Mesodermal cell (in vitro differentiated cells): ENCODE measurements around the gene NDUFAF4. TPM values are rescaled to one million over a fixed set of nuclear protein-coding genes. Genes with fewer than 3 reads are reported as not detected.
A peak's percentile ranks its signal among the peaks of the same experiment; 100 is the strongest.

Experiments
- H3K27ac ChIP-seq: 2 replicates; pipeline ENCODE4 v1.7.0; 2013; ENCODE audit warnings: mild to moderate bottlenecking, low read depth, low read length, moderate library complexity; ENCODE audit not compliant: severe bottlenecking
- H3K36me3 ChIP-seq: 2 replicates; pipeline ENCODE4 v1.7.1; 2013; ENCODE audit warnings: mild to moderate bottlenecking, low read length, moderate library complexity; ENCODE audit not compliant: control insufficient read depth, insufficient read depth
- H3K4me1 ChIP-seq: one replicate; pipeline ENCODE4 v1.7.1; 2013; ENCODE audit warnings: mild to moderate bottlenecking, low read length; ENCODE audit not compliant: insufficient read depth, control insufficient read depth, poor library complexity, severe bottlenecking
- H3K4me3 ChIP-seq: 2 replicates; pipeline ENCODE4 v1.7.0; 2013; ENCODE audit warnings: low read length, control low read depth, mild to moderate bottlenecking; ENCODE audit not compliant: insufficient read depth, poor library complexity, severe bottlenecking; ENCODE audit errors: extremely low read depth
- H3K9me3 ChIP-seq: 2 replicates; pipeline ENCODE4 v1.7.1; 2013; ENCODE audit warnings: mild to moderate bottlenecking, low read length, moderate library complexity; ENCODE audit not compliant: control insufficient read depth
- WGBS, 2 experiments: methylation state at CpG; one replicate each; pipeline ENCODE4 v1.1.5; 2013; ENCODE audit warnings: missing lambda C conversion rate in 2 of 2; ENCODE audit not compliant: insufficient coverage in 2 of 2; 5-methylcytosine and 5-hydroxymethylcytosine counted together
- polyA plus RNA-seq, 2 experiments: library from polyadenylated mRNA; stranded (reverse); fragments of 50-300 nt; gene quantifications; one replicate each; pipeline ENCODE4 v1.2.3, GENCODE V29; 2013

NDUFAF4 gene
- 53.8 TPM for polyA plus RNA-seq (2013, experiment 1 of 2)
- polyA plus RNA-seq (2013, experiment 2 of 2): 61.7 TPM

DNA sequence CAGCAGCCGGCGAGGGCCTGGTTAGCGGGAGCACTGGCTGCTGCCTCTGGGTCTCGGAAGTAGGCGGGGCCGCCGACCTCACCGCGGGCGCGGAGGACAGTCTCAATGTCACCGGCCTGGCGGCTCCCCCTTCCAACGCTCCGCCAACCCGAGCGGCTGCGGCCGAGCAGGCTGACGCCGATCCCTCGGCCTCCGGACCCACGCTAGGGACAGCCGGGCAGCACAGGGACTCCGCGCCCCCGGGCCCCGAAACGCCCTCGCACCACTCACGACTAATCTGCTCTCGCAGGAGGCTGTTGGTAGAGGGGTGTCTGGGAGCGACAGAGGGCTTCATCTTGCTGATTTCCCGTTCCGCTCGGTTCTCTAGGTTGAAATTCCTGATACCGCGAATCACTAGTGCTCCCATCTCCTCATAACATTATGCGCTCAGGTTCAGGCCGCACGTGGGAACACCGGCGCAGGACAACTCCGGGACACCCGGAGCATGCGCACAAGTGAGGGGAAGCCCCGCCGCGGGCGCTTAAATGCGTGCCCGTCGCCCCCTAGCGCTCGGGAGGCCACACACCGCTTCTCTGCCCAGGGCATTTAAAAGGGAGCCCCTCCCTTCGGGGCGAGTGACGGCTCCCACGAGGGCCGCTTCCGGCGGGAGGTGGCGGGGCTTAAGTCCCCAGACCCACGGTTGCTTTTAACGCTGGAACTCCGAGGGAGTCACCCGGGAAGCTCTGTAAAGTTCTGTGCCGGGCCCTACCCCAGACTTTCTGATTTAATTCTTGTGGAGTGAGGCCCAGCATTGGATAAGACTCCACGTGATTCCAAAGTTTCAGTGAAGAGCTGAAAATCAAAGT lies at the start of gene NDUFAF4:
NDUFAF4 (minus strand) TSS at position 496 of the 845 bp plus-strand sequence; CDS start at position 406, 90 bp downstream.
- no peaks in the 10 kb centered on the region for H3K9me3 ChIP-seq
- 0 to 1% methylated on average over 36 to 44 of the region's 71 CpGs for whole genome bisulfite sequencing, 2 experiments
- peaks cover 6% of the 10 kb centered on the region for H3K4me1 ChIP-seq
- H3K27ac ChIP-seq: peak within 1 kb of the TSS; percentile 90
- H3K4me3 ChIP-seq: peak within 1 kb of the TSS; percentile 85
- H3K36me3 ChIP-seq: peaks cover 27% of the 10 kb centered on the region

DNA sequence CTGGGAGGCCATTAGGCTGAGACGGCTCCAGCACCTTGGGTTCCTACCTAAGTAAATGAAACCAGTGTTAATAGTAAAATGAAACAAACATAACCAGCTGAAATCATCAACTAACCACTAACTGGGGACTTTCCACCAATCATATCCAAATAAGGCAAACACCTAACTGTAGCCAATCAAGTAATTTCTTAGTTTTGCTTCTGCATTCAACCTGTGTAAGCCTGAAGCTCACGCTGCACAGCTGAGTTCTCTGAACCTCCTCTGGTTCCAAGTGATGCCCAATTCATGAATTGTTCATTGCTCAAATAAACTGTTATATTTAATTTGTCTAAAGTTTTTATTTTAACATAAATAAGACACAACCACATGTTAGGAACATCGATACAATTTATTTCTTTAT lies 49.4 kb upstream of the NDUFAF4 start:
- H3K9me3 ChIP-seq: no peaks in the 10 kb centered on the region
- no peaks in the 10 kb centered on the region for H3K36me3 ChIP-seq
- no peak overlapping the region for H3K27ac ChIP-seq
- no peaks in the 10 kb centered on the region for H3K4me1 ChIP-seq
- 83% methylated on average over 1 of the region's 3 CpGs; no CpG with 5 or more reads in 1 of the 2 experiments for WGBS, 2 experiments
- no peak overlapping the region for H3K4me3 ChIP-seq

DNA sequence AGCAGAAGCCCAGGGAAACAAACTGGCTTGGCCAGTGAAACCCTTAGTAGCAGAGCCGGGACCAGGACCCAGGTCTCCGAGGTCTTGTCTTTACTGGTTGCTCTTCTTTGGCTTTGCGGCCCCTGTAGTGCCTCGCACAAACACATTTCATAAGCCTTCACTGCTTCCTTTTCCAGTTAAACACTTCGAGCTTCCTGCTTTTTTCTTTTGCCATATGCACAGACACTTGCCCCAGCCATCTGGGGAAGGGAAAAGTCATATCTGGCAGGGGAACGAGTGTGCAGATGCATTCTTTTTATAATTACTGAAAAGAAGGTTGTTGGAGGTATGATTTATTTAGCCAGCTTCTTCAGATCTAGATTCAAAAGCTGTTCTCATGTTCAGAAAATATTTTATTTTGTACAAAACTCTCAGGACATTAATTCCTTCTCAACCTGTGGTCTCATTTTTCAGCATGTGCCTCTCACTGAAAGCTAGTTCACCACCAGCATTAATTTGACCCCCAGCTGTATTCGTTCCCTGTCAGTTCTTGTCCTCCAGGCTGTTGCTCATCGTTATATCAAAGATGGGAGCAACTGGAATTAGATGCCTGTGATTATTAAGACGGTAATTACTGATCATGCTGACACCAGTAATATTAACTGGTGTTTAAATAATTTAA lies 46.0 kb upstream of the NDUFAF4 start:
- H3K4me1 ChIP-seq: peaks cover 11% of the 10 kb centered on the region
- no peak overlapping the region for H3K4me3 ChIP-seq
- no peak overlapping the region for H3K27ac ChIP-seq
- no peaks in the 10 kb centered on the region for H3K9me3 ChIP-seq
- no peaks in the 10 kb centered on the region for H3K36me3 ChIP-seq
- 83 to 95% methylated on average over 2 to 4 of the region's 9 CpGs for WGBS, 2 experiments

DNA sequence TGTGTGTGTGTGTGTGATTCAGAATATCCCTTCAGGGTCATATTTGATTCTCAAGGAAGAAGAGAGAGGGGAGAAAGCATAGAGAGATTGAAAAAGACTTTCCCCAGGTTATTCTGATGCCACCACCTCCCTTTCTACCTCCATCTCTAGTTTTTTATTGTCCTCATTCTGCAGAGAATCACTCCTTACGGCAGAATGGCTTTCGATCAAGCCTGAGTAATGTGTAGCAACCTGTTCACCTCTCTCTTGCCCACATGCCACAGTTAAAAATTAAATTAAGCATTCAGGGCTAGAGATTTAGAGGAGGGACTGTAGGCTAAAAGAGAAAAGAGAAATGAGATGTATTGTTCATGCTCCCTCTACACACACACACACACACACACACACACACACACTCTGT lies 45.0 kb upstream of the NDUFAF4 start:
- Histone ChIP-seq H3K4me3 (no peak overlapping the region), H3K36me3 (no peaks in the 10 kb centered on the region), H3K27ac (no peak overlapping the region), H3K9me3 (no peaks in the 10 kb centered on the region), H3K4me1 (peaks cover 11% of the 10 kb centered on the region)
- 86% methylated on average over 1 of the region's 2 CpGs; no CpG with 5 or more reads in 1 of the 2 experiments for WGBS, 2 experiments

DNA sequence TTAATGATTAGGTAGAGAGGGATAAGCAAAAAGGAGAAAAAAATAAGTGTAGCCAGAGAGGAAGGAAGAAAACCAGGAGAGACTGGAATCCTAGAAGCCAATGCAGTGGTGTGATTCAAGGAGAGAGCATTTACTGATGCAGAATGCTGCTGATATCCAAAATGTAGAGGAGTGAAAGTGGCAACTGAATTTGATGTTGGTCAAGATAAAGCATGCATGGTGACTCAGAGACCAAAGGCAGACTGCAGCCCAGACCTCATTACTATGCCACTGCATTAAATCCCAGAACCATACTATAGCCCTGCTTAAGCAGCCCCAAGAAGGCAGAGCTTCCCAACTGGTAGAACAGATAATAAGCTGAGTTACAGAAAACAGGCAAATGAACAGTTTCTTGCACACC lies 42.6 kb upstream of the NDUFAF4 start:
- H3K9me3 ChIP-seq: no peaks in the 10 kb centered on the region
- H3K36me3 ChIP-seq: no peaks in the 10 kb centered on the region
- H3K4me1 ChIP-seq: peaks cover 11% of the 10 kb centered on the region
- no peak overlapping the region for H3K4me3 ChIP-seq
- no peak overlapping the region for H3K27ac ChIP-seq

DNA sequence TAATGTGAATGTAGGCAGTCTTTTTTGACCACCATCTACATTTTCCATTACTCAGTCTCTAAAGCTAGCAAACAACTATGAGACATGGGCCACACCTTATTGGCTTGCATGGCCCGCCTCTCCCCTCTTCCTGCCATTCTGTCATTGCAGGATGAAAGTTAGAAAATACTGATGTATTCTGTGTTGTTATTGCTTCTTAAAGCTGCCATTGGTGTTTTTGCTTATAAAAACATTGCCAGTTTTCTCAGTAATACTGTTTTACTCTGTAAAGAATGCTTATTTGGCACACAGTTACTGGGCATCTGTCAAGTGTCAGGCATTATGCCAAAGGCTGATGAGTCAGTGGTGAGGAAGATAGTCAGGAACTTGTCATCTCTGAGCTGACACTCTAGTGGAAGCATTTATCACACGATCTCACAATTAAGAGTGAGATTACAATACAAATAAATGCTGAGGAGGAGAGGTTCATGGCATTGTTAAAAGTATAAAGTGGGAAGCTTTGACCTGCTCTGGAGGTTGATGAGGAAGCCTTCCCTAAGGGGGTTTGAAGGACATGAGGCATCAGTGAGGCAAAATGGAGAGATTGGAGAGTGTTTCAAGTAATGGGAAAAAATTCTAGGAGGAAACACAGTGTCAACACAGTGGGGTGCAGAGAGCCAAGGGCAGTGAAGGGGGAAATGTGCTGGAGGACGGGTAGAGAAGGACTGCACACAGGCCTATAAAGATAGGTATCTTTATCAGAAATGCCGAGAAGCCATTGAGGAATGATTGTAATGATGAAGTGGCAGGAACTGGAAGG lies 41.5 kb upstream of the NDUFAF4 start:
- H3K36me3 ChIP-seq: no peaks in the 10 kb centered on the region
- H3K4me3 ChIP-seq: no peak overlapping the region
- H3K9me3 ChIP-seq: no peaks in the 10 kb centered on the region
- H3K4me1 ChIP-seq: peaks cover 11% of the 10 kb centered on the region
- 82 to 90% methylated on average over 2 of the region's 4 CpGs for WGBS, 2 experiments
- no peak overlapping the region for H3K27ac ChIP-seq

DNA sequence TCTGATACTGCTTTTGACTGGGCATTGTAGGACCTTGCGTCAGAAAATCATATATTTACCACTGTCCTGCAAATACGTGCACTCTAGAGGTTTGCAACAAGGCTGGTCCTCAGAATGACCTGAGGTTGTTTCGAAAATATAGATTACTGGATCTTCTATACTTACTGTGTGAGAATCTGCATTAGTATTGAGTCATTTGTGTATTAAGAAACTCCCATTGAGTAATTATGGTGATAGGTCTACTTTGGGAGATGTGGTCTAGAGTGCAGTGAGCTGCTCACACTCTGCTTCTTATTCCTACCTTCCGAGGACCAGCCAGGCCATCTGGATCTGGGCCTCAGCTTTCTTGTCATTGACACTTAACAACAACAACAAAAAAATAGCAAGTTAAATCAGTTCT lies 36.4 kb upstream of the NDUFAF4 start:
- Histone ChIP-seq H3K9me3 (no peaks in the 10 kb centered on the region), H3K27ac (no peak overlapping the region), H3K36me3 (no peaks in the 10 kb centered on the region), H3K4me1 (peaks cover 2% of the 10 kb centered on the region), H3K4me3 (no peak overlapping the region)
- 86 to 92% methylated on average over 2 of the region's 4 CpGs for WGBS, 2 experiments

DNA sequence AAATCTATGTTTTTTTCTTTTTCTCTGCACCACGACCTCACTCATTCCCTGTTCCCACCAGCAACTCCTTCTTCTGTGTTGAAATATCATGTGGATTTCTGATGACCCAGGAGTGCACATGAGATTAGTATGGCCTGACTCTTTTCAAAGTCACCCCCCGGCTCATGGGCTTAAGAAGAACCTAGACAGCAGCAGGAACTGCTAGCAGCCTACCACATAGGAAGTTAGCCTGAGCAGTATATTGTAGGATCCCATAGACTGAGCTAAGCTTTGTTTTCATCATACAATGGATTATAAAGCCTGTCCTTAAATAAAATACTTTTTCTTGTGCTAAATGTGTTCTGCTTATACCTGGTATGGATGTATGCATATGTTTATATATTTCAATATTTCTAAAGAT lies 33.5 kb upstream of the NDUFAF4 start:
- 86% methylated on average over 1 of the region's 2 CpGs; no CpG with 5 or more reads in 1 of the 2 experiments for WGBS, 2 experiments
- Histone ChIP-seq H3K4me3 (no peak overlapping the region), H3K36me3 (no peaks in the 10 kb centered on the region), H3K27ac (no peak overlapping the region), H3K9me3 (no peaks in the 10 kb centered on the region), H3K4me1 (no peaks in the 10 kb centered on the region)

DNA sequence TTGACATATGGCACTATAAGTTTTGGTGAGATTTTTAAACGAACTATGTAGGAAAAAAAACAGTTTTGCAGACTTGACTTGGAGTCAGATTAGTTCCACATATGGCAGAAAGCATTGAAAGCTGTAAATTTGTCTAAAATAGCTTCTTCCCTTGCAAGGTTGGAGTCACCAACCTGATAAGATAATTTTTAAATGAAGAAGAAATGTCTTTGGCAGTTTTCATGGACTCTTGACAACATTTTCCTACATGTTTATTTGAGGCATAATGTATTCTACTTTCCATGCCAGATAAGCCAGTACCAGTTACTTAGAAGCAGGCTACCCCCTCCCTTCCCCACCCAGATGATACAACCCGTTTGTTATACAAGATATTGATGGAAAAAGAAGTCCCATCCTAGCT lies 32.0 kb upstream of the NDUFAF4 start:
- Histone ChIP-seq H3K36me3 (no peaks in the 10 kb centered on the region), H3K27ac (no peak overlapping the region), H3K4me1 (no peaks in the 10 kb centered on the region), H3K9me3 (no peaks in the 10 kb centered on the region), H3K4me3 (no peak overlapping the region)
- WGBS, 2 experiments: 60 to 100% methylated on average over 1 of the region's 2 CpGs

DNA sequence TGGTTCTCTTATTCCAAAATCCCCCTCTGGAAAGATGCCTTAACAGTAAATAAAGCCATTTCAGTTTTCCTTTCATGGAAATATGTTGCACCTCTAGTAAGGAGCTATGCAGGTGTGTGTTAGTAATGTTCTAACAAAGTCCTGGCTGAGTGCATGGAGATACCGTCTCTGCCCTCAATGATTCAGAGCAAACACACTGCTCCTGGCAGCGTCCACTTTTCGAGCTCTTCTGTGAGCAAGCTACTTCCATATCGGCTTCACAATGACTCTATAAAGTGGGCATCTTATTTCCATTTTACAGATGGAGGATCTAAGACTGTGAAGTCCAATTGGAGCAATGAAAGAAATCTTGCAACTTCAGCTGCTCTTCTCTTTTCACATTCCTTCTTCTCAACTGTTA lies 30.0 kb upstream of the NDUFAF4 start:
- H3K4me3 ChIP-seq: no peak overlapping the region
- WGBS, 2 experiments: 89 to 94% methylated on average over 2 to 3 of the region's 4 CpGs
- no peaks in the 10 kb centered on the region for H3K9me3 ChIP-seq
- no peak overlapping the region for H3K27ac ChIP-seq
- H3K36me3 ChIP-seq: no peaks in the 10 kb centered on the region
- H3K4me1 ChIP-seq: no peaks in the 10 kb centered on the region
